Posterior cingulate gyrus (tissue), 11 donors: ENCODE measurements around the gene COBL.
"Not testable (repeated sequence)": the region's sequence is repeated elsewhere in the genome, so short reads cannot be mapped to it uniquely, and the experiment has no call there.

Experiments
- DNase-seq, 10 donors: peaks; one replicate each; pipeline versions ENCODE4 v3.0.0 to v3.0.0-alpha.2; 2020 to 2021; ENCODE audit warnings: mixed read lengths in 3 of 10
- intact Hi-C: fragments of 100-400 bp; cut with DNase I; formaldehyde crosslinking; loops from one replicate; pipeline ENCODE4 v1.15.1; 2023

Gene COBL

DNA sequence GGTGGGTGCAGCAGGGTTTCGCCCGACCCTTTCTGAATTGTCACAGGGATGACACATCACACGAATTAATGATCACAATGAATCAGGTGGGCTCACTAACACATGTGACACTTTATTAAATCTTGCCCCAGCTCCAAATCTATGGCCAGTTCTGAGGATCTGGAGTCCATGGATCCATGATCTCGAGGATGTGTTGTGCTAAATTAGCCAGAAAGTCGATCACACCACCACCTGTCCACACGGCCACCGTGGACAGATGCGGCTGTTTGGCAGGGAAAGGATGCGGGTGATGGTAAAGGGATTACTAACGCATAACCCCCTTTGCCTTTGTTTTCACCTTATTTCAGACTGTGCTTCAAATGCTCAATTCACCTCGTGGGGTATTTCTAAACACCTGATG lies 96.4 kb downstream of the COBL start:
- DNase-seq, result no peak
- intact Hi-C loops, result no loop called here

GRCh38 chr7:51219261-51219988 lies 97.2 kb downstream of the COBL start:
- DNase-seq, result no peak
- intact Hi-C loops, result no loop called here

DNA sequence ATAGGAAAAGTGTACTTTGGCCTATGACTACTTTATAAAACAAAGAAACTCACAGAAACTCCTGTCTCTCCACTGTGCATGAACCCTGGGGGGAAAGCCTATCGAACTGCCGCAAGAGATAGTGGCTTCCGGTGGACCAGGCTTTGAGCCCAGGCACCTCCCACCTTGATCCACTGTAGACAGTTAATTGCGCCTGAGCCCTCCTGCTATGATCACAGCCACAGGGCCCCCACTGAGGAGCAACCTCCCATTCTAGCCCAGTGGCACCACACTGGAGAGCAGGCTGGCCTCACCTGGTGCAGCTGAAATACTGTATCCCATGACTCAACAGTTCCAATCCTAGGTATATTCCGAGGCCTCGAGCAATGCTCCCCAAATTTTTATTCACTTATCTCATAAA lies 98.8 kb downstream of the COBL start:
- DNase-seq, result no peak
- intact Hi-C loops, result no loop called here

GRCh38 chr7:51214098-51214497 lies 102.5 kb downstream of the COBL start:
- no peak for DNase-seq
- intact Hi-C loops, result no loop called here

- no peak for DNase-seq
- intact Hi-C loops, result no loop called here
These were observed 103.0 kb downstream of the COBL start for GRCh38 chr7:51213618-51214017.

DNA sequence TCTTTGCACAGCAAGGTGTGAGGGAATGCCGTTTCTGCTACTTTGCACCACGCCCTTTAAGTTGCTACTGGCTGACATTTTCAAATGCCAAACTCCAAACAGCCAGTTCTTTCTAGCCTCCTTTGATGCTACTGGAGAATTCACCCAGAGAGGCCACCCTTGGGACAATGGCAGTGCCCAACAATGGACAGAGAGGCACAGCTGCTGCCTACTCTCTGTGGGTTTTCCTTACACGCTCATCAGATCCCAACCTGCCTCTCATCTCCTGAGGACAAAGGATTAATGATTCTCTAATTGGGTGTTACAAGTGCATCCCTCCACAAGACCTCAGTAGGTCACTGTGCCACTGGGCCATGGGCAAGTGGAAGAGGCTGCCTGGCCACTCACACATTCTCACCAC lies 105.8 kb downstream of the COBL start:
- no peak for DNase-seq
- intact Hi-C loops, result no loop called here

DNA sequence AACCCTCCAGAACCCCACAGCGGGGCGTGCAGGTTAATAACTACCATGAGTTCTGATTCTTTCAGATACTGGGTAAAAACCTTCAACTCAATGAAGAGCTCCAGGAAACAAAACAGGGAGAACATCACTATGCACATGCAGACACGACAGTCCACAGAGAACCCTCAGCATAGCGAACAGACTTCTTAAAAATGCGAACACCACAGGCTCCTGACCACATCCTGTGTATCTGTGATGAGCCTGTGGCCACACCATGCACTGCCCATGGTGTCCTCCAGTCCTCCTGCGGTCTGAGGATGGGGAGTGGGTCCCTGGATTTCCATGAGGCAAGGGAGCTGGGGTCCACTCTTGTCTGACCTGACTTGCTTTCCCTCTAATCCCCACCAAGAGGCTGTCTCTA lies 107.2 kb downstream of the COBL start:
- intact Hi-C loops, result no loop called here
- no peak for DNase-seq

DNA sequence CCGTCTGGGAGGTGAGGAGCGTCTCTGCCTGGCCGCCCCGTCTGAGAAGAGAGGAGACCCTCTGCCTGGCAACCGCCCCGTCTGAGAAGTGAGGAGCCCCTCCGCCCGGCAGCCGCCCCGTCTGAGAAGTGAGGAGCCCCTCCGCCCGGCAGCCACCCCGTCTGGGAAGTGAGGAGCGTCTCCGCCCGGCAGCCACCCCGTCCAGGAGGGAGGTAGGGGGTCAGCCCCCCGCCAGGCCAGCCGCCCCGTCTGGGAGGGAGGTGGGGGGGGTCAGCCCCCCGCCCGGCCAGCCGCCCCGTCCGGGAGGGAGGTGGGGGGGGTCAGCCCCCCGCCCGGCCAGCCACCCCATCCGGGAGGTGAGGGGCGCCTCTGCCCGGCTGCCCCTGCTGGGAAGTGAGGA lies 108.5 kb downstream of the COBL start:
- DNase-seq, intact Hi-C loops: not testable (repeated sequence)

DNA sequence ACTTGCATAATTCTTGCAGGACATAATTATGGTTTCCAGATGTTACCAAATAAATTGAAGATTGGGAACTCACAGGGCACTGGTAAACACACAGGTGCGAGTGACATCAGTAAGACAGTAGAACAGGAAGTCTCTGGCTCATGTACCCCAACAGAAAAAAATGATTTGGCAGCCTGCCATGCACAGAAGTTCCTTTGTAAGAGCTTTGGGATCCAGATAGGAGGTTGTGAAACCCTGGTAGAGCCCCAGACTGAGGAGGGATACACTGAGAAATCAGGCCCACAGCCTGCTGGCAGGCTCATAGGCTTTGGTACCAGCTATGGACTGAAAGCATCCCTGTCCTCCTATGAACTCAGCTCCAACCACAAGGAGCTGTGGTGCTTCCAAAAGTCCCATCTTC lies 118.0 kb downstream of the COBL start:
- intact Hi-C loops, result no loop called here
- DNase-seq, result no peak

DNA sequence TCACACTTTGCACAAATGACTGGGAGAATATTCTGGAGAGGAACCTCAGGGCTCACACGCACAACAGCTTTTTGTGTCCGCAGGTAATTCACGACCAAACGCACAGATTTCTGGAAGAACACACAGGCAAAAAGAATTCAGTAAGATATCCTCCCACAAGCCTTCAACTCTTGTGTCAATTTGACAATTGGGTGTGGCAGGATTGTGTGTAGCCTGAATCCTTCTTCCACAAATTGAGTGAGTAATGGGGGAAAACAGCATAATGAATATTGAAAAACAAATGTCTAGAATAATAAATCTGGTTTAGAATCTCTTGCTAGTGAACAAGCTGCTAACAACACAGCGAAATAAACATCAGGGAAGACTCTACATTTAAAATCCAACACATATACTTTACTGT lies 125.6 kb downstream of the COBL start:
- intact Hi-C loops, result no loop called here
- no peak for DNase-seq

DNA sequence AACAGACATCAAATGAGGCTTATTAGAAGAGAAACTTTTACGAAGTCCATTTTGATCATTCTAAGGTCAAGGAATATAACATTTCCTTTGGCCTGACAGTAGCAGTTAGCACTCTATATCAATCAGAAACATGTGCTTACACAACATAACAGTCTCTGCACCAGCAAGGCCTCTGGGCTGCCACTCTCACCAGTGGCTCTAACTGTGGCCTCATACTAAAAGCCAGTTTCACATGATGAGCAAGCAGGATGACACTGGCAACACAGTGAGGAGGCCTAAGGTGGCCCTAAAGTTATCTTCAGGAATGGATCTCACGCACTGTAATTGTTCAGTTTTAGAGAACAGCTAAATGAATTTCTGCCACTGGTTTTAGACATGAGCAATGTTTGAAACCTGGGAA lies 126.8 kb downstream of the COBL start:
- DNase-seq, result no peak
- intact Hi-C loops, result no loop called here

DNA sequence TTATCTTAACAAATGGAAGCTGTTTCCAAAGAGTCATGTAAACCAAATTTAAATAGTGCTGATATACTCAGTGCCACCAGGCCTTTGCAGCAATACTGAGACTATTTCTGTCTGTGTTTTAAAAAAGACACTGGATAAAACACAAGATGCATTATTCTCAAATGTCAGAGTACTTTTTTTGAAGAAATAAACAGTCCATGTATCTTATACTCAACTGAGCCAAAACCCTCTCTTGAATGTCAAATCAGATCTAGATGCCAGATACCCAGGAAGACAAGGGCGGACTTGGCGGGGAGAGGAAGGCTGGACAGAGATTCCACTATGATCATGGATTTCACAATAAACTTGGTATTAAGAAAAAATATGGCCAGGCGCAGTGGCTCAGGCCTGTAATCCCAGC lies 127.6 kb downstream of the COBL start:
- intact Hi-C loops, result no loop called here
- DNase-seq, result no peak

DNA sequence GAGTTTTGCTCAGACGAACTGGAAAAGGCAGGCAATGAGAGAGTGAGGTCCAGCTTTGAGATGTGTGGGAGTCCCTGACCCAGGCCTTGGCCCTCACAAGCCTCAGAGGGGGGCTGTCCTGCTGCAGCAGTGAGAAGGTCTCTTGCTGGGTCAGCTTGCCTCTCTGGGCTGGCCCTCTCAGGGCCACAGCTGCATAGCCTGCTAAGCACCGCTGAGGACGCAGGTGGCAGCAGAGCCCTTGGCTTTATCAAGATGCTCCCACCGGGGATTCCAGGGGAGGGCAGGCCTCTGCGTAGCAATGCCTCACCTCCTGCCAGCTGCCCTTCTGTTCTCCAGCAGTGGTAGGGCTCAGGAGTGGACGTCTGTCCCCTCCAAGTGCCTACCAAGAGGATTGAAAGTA lies 128.7 kb downstream of the COBL start:
- peak; percentile 42 to 96 (median 70) for DNase-seq
- intact Hi-C loops, result no loop called here

GRCh38 chr7:51186531-51186930 lies 130.1 kb downstream of the COBL start:
- intact Hi-C loops, result no loop called here
- DNase-seq, result peak in 6 of 10 donors; percentile 38 to 92 (median 63)

- DNase-seq, result peak in 1 of 10 donors; percentile 66
- intact Hi-C loops, result no loop called here
These were observed 133.9 kb downstream of the COBL start for GRCh38 chr7:51182636-51183166.

DNA sequence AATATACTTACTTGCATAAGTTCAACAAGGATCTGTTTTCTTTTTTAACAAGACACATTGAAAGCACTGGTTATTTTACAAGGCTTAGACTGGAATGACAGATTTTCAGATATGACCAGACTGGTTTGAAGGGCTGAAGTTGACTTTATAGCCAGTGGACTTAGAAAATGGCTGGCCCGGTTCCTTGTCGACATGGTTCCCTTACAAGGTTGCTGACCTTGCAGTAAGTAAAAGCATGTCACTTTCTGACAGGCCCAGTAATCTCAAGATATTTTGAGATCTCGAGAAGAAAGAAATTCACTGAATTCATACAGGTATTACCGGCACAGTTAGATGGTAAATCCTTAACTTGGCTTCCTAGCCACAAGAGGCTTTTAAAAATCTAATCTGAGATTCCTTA lies 136.5 kb downstream of the COBL start:
- DNase-seq, result no peak
- intact Hi-C loops, result no loop called here

DNA sequence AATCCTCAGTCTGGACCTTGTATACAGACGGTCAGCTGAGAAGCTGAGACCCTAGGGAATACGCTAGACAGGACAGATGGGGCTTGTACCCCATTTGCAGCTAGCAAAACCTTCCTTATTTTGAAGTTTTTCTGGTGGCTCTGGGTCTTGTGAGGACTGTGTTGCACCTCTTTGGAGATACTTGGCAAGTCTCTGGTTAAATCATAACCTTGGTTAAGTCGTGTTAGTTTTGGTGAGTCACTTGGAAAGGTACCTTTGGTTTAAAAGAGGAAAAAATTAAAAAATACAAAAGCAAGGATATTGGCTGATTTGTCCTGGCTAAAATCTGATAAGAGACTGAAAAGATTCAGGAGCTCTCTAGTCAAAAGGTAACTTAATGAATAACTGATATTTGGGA lies 140.6 kb downstream of the COBL start:
- DNase-seq, result no peak
- intact Hi-C loops, result no loop called here

GRCh38 chr7:51175316-51175991 lies 141.2 kb downstream of the COBL start:
- no peak for DNase-seq
- intact Hi-C loops, result no loop called here

- intact Hi-C loops, result no loop called here
- no peak for DNase-seq
These were observed 151.3 kb downstream of the COBL start for GRCh38 chr7:51165337-51165736.

- intact Hi-C loops, result loop anchor here (1.0 to 5.0 kb wide), 6 partner anchors 64 to 1071 kb away; partner anchors contain the start of genes GRB10 and ZPBP
These were observed 153.8 kb downstream of the COBL start for GRCh38 chr7:51162724-51163329.

GRCh38 chr7:51161937-51162336 lies 154.7 kb downstream of the COBL start:
- intact Hi-C loops, result loop anchor here (1.0 to 5.0 kb wide), 8 partner anchors 65 to 1070 kb away; partner anchors contain the start of genes GRB10 and ZPBP
- no peak for DNase-seq

More at GRCh38 chr7:51162724-51163329, 153.8 kb downstream of the COBL start:
- peak in 7 of 10 donors; percentile 66 to 95 (median 88) for DNase-seq
